ENCODE data around the gene PAK4. TPM values are rescaled to one million over a fixed set of nuclear protein-coding genes. Genes with fewer than 3 reads are reported as not detected.

PAK4 gene
- total RNA-seq, 2 donors from 2014 or later = 63.9 to 68.1 TPM

DNA sequence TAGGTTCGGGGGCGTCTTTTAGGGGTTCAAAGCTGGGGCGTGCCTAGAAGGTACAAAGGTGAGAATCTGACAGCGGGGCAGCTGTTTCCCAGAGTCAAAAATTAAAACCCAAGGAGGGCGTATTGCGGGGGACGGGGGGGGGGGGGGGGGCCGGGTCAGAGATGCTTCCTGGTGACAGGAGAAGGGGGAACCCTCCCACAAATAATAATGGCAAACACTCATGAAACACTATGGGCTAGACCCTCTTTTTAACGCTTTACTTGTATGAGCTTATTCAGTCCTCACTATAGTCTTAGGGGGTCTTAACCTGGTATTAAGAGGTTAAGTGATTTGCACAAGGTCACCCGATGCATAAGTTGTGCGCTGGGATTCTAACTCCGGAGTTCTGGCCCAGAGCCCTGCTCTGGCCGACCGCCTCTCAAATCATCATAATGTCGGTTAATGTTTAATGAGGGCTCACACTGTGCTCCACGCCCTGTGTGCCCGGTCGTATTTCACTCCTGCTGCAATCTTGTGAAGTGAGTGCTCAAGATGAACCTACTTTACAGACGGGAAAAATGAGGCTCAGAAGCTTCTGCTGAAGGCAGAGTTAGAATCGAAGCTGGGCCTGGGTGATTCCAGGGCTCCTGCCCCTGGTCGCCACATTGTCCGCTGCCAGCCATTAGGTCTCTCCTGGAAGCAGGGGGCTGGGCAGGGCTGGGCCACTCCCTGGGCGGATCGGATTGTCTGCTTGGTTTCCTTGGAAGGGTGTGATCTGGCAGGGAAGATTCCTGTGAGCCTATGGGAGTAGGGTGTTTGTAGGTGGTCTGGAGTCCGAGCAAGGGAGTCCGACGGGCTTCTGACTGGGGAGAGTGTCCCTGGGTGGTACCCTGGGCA, 964 bp downstream of the PAK4 start:
- H3K36me3 Mint-ChIP-seq (ENCODE audit: low read depth) = no peaks in the 10 kb centered on the region
- H3K27me3 Mint-ChIP-seq (ENCODE audit: insufficient read depth) = peaks cover 3% of the 10 kb centered on the region
- H3K36me3 ChIP-seq (ENCODE audit: control insufficient read depth, insufficient read depth, low read length) = no peaks in the 10 kb centered on the region
- H3K9ac ChIP-seq (ENCODE audit: extremely low read depth, low read length, poor library complexity, severe bottlenecking) = peak overlapping the region; percentile 67
- WGBS, 2 experiments (ENCODE audit: insufficient coverage in 1 of 2, insufficient read length in 1 of 2) = 32 to 50% methylated on average over 15 to 22 of the region's 27 CpGs
- H3K9me3 Mint-ChIP-seq = no peaks in the 10 kb centered on the region
- peaks cover 24% of the 10 kb centered on the region for H3K4me1 Mint-ChIP-seq
- DNase-seq = peak; percentile 71
- TF ChIP-seq, protein P1, sequence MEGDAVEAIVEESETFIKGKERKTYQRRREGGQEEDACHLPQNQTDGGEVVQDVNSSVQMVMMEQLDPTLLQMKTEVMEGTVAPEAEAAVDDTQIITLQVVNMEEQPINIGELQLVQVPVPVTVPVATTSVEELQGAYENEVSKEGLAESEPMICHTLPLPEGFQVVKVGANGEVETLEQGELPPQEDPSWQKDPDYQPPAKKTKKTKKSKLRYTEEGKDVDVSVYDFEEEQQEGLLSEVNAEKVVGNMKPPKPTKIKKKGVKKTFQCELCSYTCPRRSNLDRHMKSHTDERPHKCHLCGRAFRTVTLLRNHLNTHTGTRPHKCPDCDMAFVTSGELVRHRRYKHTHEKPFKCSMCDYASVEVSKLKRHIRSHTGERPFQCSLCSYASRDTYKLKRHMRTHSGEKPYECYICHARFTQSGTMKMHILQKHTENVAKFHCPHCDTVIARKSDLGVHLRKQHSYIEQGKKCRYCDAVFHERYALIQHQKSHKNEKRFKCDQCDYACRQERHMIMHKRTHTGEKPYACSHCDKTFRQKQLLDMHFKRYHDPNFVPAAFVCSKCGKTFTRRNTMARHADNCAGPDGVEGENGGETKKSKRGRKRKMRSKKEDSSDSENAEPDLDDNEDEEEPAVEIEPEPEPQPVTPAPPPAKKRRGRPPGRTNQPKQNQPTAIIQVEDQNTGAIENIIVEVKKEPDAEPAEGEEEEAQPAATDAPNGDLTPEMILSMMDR (conservative IDR thresholded peaks at IDR 0.05) = no peak
- H3K4me3 ChIP-seq (ENCODE audit: low read length) = peak overlapping the region; percentile 89
- peak overlapping the region; percentile 95 for H3K27ac Mint-ChIP-seq
- H3K27me3 ChIP-seq (ENCODE audit: control insufficient read depth, insufficient read depth, low read length, poor library complexity, severe bottlenecking) = no peaks in the 10 kb centered on the region
- no peak overlapping the region for H3K27ac ChIP-seq (ENCODE audit: low read depth, low read length)
- H3K9me3 ChIP-seq (ENCODE audit: control insufficient read depth, low read length) = no peaks in the 10 kb centered on the region
- peak overlapping the region; percentile 96 for H3K4me3 Mint-ChIP-seq
- no peaks in the 10 kb centered on the region for H3K4me1 ChIP-seq (ENCODE audit: control insufficient read depth, insufficient read depth, low read length)

DNA sequence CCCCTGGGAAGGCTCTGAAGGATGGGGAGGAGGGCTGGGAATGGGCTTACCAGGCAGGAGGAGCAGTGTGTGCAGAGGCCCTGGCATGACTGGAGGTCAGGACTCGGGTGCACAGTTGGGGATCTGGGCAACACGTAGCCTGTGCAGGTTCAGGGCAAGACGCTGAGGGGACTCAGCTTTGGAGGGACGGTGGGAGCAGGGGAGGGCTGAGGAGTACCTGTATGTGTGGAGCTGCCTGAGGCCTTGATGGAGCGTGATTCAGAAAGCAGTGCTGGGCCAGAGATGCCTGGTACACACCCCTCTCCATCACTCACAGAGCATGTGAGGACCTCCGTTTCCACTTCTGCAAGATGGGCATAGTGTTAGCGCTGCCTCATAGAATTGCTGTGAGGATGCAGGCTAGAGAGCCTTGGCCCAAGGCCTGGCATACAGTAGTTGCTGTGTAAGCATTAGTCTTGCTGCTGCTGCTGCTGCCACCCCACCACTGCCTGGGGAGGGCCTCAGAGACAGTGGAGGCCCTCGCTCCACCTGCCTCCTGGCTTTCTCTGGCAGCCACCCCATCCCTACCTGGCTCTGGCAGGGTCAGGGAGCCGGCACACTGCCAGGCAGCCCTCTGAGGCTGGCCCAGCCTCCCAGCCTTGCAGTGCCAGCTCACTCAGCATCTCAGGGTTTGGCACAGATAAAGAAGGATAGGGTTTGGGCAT, 2.4 kb downstream of the PAK4 start:
- H3K9me3 Mint-ChIP-seq = no peaks in the 10 kb centered on the region
- 84 to 88% methylated on average over 6 to 9 of the region's 9 CpGs for WGBS, 2 experiments (ENCODE audit: insufficient coverage in 1 of 2, insufficient read length in 1 of 2)
- H3K36me3 ChIP-seq (ENCODE audit: control insufficient read depth, insufficient read depth, low read length) = no peaks in the 10 kb centered on the region
- H3K4me1 Mint-ChIP-seq = peaks cover 37% of the 10 kb centered on the region
- H3K27ac Mint-ChIP-seq = peak overlapping the region; percentile 30
- TF ChIP-seq, protein P1 (conservative IDR thresholded peaks at IDR 0.05) = no peak
- H3K4me1 ChIP-seq (ENCODE audit: control insufficient read depth, insufficient read depth, low read length) = peaks cover 4% of the 10 kb centered on the region
- no peak overlapping the region for H3K9ac ChIP-seq (ENCODE audit: extremely low read depth, low read length, poor library complexity, severe bottlenecking)
- no peaks in the 10 kb centered on the region for H3K9me3 ChIP-seq (ENCODE audit: control insufficient read depth, low read length)
- no peak overlapping the region for H3K27ac ChIP-seq (ENCODE audit: low read depth, low read length)
- no peaks in the 10 kb centered on the region for H3K36me3 Mint-ChIP-seq (ENCODE audit: low read depth)
- no peak for DNase-seq
- no peaks in the 10 kb centered on the region for H3K27me3 ChIP-seq (ENCODE audit: control insufficient read depth, insufficient read depth, low read length, poor library complexity, severe bottlenecking)
- no peak overlapping the region for H3K4me3 Mint-ChIP-seq
- H3K27me3 Mint-ChIP-seq (ENCODE audit: insufficient read depth) = no peaks in the 10 kb centered on the region
- no peak overlapping the region for H3K4me3 ChIP-seq (ENCODE audit: low read length)

DNA sequence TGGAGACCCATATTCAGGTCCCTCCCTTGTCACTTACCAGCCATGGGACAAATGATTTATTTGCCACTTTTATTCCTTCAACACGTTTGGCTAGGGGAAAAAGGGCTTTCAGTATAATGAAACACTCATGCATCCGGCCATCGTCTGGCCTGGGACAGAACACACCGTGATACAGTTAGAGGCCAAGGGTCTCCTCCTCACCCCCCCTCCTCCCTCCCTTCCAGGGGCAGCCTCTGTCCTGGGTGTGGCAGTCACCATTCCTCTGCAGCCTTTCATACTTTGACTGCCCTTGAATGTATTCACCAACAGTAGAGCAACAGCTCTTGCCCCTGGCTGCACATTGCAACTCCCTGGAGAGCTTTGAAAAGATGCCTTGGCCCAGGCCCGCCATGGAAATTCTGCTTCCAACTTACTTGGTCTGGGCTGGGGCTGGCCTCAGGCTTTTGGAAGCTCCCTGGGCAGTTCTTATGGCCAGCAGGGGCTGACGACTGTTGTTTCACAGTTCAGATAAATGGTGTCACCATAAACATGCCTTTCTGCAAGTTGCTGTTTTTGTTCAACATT, 3.0 kb downstream of the PAK4 start:
- TF ChIP-seq, protein P1 (conservative IDR thresholded peaks at IDR 0.05) = peak; percentile 33

More for the DNA sequence above, 3.0 kb downstream of the PAK4 start:
- no peak overlapping the region for H3K4me3 Mint-ChIP-seq
- H3K4me1 Mint-ChIP-seq = peaks cover 41% of the 10 kb centered on the region
- Histone ChIP-seq H3K36me3 (ENCODE audit: control insufficient read depth, insufficient read depth, low read length) (no peaks in the 10 kb centered on the region), H3K9ac (ENCODE audit: extremely low read depth, low read length, poor library complexity, severe bottlenecking) (no peak overlapping the region), H3K27ac (ENCODE audit: low read depth, low read length) (no peak overlapping the region), H3K4me1 (ENCODE audit: control insufficient read depth, insufficient read depth, low read length) (peaks cover 8% of the 10 kb centered on the region), H3K4me3 (ENCODE audit: low read length) (no peak overlapping the region), H3K27me3 (ENCODE audit: control insufficient read depth, insufficient read depth, low read length, poor library complexity, severe bottlenecking) (no peaks in the 10 kb centered on the region), H3K9me3 (ENCODE audit: control insufficient read depth, low read length) (no peaks in the 10 kb centered on the region)
- H3K9me3 Mint-ChIP-seq = no peaks in the 10 kb centered on the region
- no peaks in the 10 kb centered on the region for H3K27me3 Mint-ChIP-seq (ENCODE audit: insufficient read depth)
- peak overlapping the region; percentile 30 for H3K27ac Mint-ChIP-seq
- no peak for DNase-seq
- WGBS, 2 experiments (ENCODE audit: insufficient coverage in 1 of 2, insufficient read length in 1 of 2) = 93 to 98% methylated on average over 6 of the region's 6 CpGs
- no peaks in the 10 kb centered on the region for H3K36me3 Mint-ChIP-seq (ENCODE audit: low read depth)
